ENCODE measurements around the gene KCNE3.

GRCh38 chr11:74466916-74467885 lies at the start of gene KCNE3:
- TF ChIP-seq CTCF (conservative IDR thresholded peaks at IDR 0.05) (no peak), ZFX (IDR thresholded peaks at IDR 0.05) (no peak)

All from C4-2B (cell line).